Measurements from ENCODE around the gene RRP1. TPM values are rescaled to one million over a fixed set of nuclear protein-coding genes. Genes with fewer than 3 reads are reported as not detected.

Gene RRP1
- total RNA-seq, 2 experiments from 2014 or later, result 42.7 to 47.8 TPM

DNA sequence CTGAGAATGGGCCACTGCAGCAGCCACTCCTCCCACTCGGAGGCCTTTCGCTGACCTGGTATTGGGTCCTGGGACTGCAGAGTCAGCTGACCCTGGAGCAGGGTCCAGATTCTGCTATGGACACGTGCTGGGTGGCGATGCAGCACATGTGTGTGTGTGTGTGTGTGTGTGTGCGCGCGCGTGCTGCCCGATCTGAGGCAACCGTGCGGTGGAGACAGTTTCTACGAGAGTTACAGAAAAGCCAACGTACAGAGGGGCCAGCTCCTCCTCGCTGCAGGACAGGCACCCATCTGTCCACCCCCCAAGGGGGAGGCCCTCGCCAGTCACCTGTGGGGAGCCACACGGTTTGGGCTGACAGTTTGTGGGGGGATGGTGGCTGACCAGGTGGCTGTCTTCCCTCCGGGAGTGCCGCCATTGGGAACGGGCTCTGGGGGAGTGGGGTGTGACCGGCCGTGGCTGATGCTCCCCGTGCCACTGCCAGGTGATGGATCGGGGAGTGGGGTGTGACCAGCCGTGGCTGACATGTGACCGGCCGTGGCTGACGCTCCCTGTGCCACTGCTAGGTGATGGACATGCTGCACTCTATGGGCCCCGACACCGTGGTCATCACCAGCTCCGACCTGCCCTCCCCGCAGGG is 37.3 kb upstream of the RRP1 start:
- CTCF ChIA-PET, result no interaction called here
- no peaks in the 10 kb centered on the region for H3K4me1 Mint-ChIP-seq (ENCODE audit: low read depth)
- H3K27ac Mint-ChIP-seq, result no peak overlapping the region
- intact Hi-C loops (cut with micrococcal nuclease), result no loop called here
- H3K4me3 Mint-ChIP-seq, result no peak overlapping the region
- H3K27me3 Mint-ChIP-seq, result no peaks in the 10 kb centered on the region
- peaks cover 30% of the 10 kb centered on the region for H3K36me3 Mint-ChIP-seq
- POLR2A ChIA-PET, result no interaction called here
- H3K9me3 Mint-ChIP-seq, result no peaks in the 10 kb centered on the region
- DNase-seq, result no peak

DNA sequence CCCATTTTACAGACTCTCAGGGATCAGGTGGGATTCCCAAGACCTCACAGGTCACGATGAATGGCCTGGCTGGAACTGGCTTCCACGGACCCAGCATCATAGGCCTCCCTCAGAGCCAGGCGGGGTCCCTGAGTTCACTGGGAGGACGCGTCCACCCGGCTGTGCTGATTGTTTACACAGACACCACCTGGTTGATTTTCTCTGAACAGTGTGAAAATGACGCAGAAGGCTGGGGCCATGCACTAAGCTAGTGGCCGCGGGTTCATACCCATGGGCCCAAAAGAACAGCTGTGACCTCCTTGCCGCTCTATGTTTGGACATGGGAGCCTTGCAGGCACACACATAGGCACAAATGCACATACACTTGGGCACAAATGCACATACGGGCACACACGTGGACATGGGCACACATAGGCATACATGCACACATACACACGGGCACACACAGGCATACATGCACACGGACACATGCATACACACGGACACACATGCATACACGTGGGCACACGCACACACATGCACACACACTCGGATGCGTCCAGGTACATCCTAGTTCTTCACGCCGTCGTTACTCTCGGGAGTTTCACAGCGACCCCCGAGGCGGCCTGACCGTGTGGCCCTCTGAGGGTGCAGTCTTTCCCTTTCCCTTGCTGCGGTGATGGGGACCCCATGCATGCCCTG is 36.5 kb upstream of the RRP1 start:
- Mint-ChIP-seq H3K36me3 (peaks cover 23% of the 10 kb centered on the region), H3K9me3 (no peaks in the 10 kb centered on the region), H3K4me3 (no peak overlapping the region), H3K4me1 (ENCODE audit: low read depth) (no peaks in the 10 kb centered on the region), H3K27ac (no peak overlapping the region), H3K27me3 (no peaks in the 10 kb centered on the region)
- CTCF ChIA-PET, result no interaction called here
- intact Hi-C loops (cut with micrococcal nuclease), result no loop called here
- DNase-seq, result no peak
- POLR2A ChIA-PET, result no interaction called here

DNA sequence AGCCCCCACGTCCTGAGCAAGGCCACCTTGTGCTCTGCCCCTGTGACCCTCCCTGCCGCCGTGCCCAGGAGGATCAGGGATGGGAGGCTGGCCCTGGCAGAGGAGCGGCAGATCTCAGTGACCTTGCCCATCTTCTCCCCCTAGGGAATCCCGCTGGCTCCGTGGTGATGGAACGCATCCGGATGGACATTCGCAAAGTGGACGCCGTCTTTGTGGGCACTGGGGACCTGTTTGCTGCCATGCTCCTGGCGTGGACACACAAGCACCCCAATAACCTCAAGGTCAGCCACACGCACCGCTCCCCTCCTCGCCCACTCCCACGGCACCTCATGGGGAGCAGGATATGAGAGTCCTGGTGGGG is 36.0 kb upstream of the RRP1 start:
- Mint-ChIP-seq H3K27ac (no peak overlapping the region), H3K4me1 (ENCODE audit: low read depth) (no peaks in the 10 kb centered on the region), H3K27me3 (no peaks in the 10 kb centered on the region), H3K4me3 (no peak overlapping the region), H3K36me3 (peaks cover 23% of the 10 kb centered on the region), H3K9me3 (no peaks in the 10 kb centered on the region)
- CTCF ChIA-PET, result no interaction called here
- no peak for DNase-seq
- POLR2A ChIA-PET, result no interaction called here
- intact Hi-C loops (cut with micrococcal nuclease), result no loop called here

DNA sequence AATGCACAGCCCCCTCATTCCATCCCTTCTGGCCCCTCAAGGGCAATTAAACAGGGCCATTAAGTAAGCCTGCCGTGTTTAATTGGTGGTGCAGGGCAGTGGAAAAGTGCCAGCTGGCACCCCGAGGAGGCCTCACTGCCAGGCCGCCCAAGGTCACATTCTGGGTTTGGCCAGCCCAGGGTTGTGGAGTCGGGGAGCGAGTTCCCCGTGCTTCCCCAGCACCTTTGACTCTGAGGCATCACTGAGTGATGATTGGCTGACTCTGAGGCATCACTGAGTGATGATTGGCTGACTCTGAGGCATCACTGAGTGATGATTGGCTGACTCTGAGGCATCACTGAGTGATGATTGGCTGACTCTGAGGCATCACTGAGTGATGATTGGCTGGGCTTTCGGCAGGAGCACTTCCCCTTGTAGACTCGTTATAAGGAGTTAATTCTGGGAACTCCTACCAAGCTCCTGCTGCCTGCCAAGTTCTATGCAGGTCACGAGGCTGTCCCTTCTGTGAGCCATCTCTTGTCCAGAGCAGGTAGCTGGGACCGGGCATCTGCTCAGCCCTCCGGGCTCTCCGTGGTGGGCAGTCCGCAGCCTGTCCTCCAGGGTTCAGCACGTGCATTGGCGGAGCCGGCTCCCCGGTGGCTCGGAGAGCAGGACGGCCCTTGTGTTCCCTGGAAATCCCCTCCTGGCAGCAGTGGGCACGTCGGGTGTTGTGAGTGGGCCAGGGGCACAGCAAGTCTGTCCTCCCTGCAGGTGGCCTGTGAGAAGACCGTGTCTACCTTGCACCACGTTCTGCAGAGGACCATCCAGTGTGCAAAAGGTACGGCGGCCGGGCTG is 34.2 kb upstream of the RRP1 start:
- POLR2A ChIA-PET, result no interaction called here
- H3K27ac Mint-ChIP-seq, result no peak overlapping the region

DNA sequence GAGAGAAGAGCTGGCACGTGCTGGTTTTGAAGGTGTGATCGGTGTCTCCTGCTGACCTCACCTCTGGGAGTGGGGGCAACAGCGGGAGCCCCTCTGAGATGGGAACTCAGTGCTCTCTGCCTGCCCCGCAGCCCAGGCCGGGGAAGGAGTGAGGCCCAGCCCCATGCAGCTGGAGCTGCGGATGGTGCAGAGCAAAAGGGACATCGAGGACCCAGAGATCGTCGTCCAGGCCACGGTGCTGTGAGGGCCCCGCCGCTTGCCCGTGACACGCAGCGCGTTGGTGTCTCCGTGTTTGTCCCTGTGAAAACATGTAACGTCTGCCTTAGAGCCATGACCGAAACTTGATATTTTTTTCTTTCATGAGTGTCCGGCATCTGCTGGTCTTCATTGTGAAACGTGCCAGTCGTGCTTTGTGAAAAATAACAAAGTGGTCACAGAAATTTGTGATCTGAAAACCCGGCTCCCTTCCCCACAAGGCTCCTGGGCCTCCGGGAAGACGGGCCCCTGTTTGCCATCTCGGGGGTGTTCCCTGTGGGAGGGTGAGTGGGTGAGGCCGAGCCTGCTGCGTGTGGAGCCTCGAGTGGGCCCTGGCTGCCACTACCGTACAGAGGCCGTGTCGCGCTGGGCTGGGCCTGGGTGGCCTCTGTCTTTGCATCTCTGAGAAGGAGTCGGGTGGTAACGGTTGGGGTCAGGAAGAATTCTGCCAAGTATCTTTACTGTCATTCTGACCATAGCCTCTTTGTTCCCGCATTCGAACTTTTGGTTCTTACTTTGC is 33.4 kb upstream of the RRP1 start:
- intact Hi-C loops (cut with micrococcal nuclease), result no loop called here
- Mint-ChIP-seq H3K4me3 (no peak overlapping the region), H3K36me3 (peaks cover 19% of the 10 kb centered on the region), H3K27ac (no peak overlapping the region), H3K9me3 (no peaks in the 10 kb centered on the region), H3K4me1 (ENCODE audit: low read depth) (no peaks in the 10 kb centered on the region), H3K27me3 (no peaks in the 10 kb centered on the region)
- DNase-seq, result no peak
- ChIA-PET POLR2A (no interaction called here), CTCF (no interaction called here)

More for the DNA sequence above, 34.2 kb upstream of the RRP1 start:
- H3K4me3 Mint-ChIP-seq, result no peak overlapping the region
- H3K36me3 Mint-ChIP-seq, result peaks cover 23% of the 10 kb centered on the region
- H3K27me3 Mint-ChIP-seq, result no peaks in the 10 kb centered on the region
- H3K4me1 Mint-ChIP-seq (ENCODE audit: low read depth), result no peaks in the 10 kb centered on the region
- DNase-seq, result no peak
- CTCF ChIA-PET, result no interaction called here
- intact Hi-C loops (cut with micrococcal nuclease), result no loop called here
- H3K9me3 Mint-ChIP-seq, result no peaks in the 10 kb centered on the region

DNA sequence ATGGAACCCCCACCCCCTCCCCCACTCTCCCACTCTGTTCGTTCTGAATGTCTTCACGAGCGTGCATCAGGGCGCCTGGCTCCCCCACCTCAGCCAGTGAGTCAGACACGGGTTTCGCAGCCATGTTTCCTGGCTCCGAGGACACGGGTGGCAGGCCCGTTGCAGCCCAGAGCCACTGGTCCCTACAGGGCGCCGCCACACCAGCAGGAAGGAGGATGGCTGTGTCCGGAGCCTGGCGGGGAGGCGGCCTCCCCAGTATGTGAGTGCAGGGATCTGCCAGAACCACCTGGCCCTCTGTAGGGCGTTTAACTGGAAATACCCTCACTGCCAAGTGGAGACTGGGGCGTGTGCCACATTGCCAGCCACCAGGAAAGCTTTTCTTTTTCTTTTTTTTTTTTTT is 31.8 kb upstream of the RRP1 start:
- intact Hi-C loops (cut with micrococcal nuclease), result no loop called here
- no peaks in the 10 kb centered on the region for H3K4me1 Mint-ChIP-seq (ENCODE audit: low read depth)
- no peak overlapping the region for H3K4me3 Mint-ChIP-seq
- POLR2A ChIA-PET, result no interaction called here
- H3K9me3 Mint-ChIP-seq, result no peaks in the 10 kb centered on the region
- no peaks in the 10 kb centered on the region for H3K27me3 Mint-ChIP-seq
- CTCF ChIA-PET, result no interaction called here
- DNase-seq, result no peak
- no peak overlapping the region for H3K27ac Mint-ChIP-seq
- peaks cover 19% of the 10 kb centered on the region for H3K36me3 Mint-ChIP-seq

DNA sequence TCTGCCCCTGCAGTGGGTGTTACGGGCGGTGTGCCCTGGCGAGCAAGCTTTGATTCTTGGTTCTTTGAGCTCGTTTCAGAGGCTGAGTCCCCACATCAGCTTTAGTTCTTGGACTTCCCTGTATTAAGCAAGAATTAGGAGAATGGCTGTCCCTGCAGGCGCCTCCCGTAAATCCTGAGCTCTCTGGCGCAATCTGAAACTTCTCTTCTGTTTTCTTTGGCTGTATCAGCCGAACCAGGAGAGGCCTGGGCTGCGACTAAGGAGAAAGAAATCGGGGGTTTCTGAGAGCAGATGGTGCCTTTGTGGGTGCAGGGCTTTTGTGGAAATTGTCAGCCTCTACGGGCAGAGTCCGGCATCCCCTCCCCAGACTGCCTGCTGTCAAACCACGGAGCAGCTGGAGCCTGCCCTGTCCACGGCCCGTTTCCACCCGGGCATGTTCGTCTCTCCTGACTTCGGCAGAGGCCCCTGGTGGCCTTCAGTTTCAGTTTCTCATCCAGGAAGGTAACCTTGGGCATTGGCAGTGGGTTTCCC is 31.2 kb upstream of the RRP1 start:
- peaks cover 17% of the 10 kb centered on the region for H3K36me3 Mint-ChIP-seq
- H3K27me3 Mint-ChIP-seq, result no peaks in the 10 kb centered on the region
- no peak overlapping the region for H3K4me3 Mint-ChIP-seq
- no peak for DNase-seq
- no peak overlapping the region for H3K27ac Mint-ChIP-seq
- CTCF ChIA-PET, result no interaction called here
- H3K9me3 Mint-ChIP-seq, result no peaks in the 10 kb centered on the region
- H3K4me1 Mint-ChIP-seq (ENCODE audit: low read depth), result no peaks in the 10 kb centered on the region
- intact Hi-C loops (cut with micrococcal nuclease), result no loop called here
- POLR2A ChIA-PET, result no interaction called here

DNA sequence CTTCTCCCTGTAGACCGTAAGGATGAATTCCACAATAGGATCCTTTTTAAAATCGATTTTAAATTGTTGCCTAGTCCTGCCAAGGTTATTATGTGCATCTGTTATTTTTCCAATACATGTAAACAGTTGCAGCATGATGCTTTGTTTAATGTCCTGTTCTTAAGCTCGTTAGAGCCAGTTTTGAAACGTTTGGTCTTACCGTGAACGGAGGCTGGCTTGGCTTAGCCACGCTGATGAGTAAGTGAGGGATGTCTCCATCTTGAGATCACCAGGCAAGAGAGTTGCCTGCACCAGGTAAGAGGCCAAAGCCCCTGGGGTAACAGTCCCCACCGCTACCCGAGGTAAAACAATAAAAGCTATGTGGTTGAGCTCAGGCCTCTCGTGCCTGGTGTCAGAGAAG is 30.6 kb upstream of the RRP1 start:
- CTCF ChIA-PET, result interaction anchor here (0.6 kb wide), 1 partner anchor 30 kb away, joined by 3 read pairs; no protein-coding TSS in a partner anchor
- intact Hi-C loops (cut with micrococcal nuclease), result no loop called here
- H3K36me3 Mint-ChIP-seq, result peaks cover 16% of the 10 kb centered on the region

DNA sequence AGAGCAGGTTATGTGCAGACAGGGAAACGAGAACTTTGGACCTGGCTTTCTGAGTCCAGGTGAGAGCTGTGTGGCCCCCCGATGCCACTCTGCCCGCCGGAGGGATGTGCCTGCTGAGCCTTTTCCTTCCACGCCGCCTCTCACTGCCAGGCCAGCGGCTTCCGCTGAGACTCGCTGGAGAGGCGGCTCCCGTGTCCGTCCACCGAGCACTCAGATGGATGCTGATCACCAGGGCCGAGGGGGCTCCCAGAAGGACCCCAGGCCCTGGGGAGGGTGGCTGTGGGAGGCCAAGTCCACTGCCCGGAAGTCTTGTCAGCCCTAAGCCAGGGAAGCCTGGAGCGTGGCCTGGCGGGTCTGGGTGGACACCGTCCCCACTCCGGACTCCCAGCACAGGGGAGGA is 29.7 kb upstream of the RRP1 start:
- intact Hi-C loops (cut with micrococcal nuclease), result no loop called here

More for the DNA sequence above, 30.6 kb upstream of the RRP1 start:
- Mint-ChIP-seq H3K9me3 (no peaks in the 10 kb centered on the region), H3K4me3 (no peak overlapping the region), H3K4me1 (ENCODE audit: low read depth) (no peaks in the 10 kb centered on the region), H3K27ac (no peak overlapping the region), H3K27me3 (no peaks in the 10 kb centered on the region)
- POLR2A ChIA-PET, result no interaction called here
- no peak for DNase-seq

DNA sequence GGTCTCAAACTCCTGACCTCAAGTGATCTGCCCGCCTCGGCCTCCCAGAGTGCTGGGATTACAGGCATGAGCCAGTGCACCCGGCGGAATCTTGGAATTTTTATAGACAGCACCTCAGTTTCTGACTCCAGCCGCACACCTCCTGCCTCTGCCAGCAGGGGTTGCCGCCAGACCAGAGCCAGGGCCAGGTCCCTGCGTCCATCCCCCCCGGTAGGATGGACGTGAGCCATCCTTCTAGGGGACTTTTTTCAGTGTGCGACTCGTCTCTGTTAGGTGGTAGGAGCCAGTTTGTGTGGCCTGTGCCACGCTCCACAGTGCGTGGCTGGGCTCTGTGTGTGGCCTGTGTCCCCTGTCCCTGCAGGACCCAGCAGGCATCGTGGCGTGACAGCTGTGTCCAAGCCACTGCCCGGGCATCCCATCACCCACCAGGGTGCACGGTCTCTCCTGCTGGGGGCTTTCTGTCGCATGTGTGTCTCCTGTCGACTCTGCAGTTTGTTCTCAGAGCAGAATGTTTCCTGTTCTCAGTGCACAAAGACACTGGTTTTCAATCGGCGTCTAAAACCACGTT is 28.9 kb upstream of the RRP1 start:
- H3K27me3 Mint-ChIP-seq, result no peaks in the 10 kb centered on the region
- no peaks in the 10 kb centered on the region for H3K4me1 Mint-ChIP-seq (ENCODE audit: low read depth)
- CTCF ChIA-PET, result no interaction called here
- POLR2A ChIA-PET, result no interaction called here
- H3K9me3 Mint-ChIP-seq, result no peaks in the 10 kb centered on the region
- intact Hi-C loops (cut with micrococcal nuclease), result no loop called here
- no peak overlapping the region for H3K4me3 Mint-ChIP-seq
- no peak for DNase-seq
- peaks cover 10% of the 10 kb centered on the region for H3K36me3 Mint-ChIP-seq
- no peak overlapping the region for H3K27ac Mint-ChIP-seq

More for the DNA sequence above, 29.7 kb upstream of the RRP1 start:
- Mint-ChIP-seq H3K27me3 (no peaks in the 10 kb centered on the region), H3K36me3 (peaks cover 11% of the 10 kb centered on the region), H3K4me1 (ENCODE audit: low read depth) (no peaks in the 10 kb centered on the region), H3K9me3 (no peaks in the 10 kb centered on the region), H3K4me3 (no peak overlapping the region), H3K27ac (no peak overlapping the region)
- DNase-seq, result no peak
- CTCF ChIA-PET, result no interaction called here
- POLR2A ChIA-PET, result no interaction called here

DNA sequence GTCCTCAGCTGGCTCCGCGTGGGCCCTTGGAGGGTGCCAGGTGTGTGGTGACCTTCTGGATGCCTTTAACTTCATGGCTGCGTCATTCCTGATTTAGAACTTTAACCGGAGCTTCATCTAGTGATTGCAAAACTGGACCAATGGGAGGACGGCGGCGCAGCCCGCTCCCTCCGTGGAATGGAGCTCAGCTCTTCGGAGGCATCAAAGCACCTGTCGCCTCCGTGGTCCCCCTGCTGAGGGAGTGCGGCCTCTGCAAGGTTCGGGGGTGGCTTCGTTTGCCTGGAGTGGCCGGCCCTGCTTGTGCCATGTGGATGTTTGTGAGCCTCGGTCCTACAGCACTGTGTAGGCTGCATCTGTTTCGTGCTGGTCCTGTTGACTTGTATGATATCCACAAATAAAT is 27.5 kb upstream of the RRP1 start:
- Mint-ChIP-seq H3K36me3 (peaks cover 3% of the 10 kb centered on the region), H3K4me1 (ENCODE audit: low read depth) (no peaks in the 10 kb centered on the region), H3K27ac (no peak overlapping the region), H3K4me3 (no peak overlapping the region), H3K27me3 (no peaks in the 10 kb centered on the region), H3K9me3 (no peaks in the 10 kb centered on the region)
- intact Hi-C loops (cut with micrococcal nuclease), result no loop called here
- ChIA-PET CTCF (no interaction called here), POLR2A (interaction anchor here (1.0 kb wide), 1 partner anchor 9 kb away, joined by 3 read pairs; no protein-coding TSS in a partner anchor)
- no peak for DNase-seq

Measured in activated CD4-positive, alpha-beta memory T cell treated with anti-CD3 and anti-CD28 coated beads for 36 hours (primary cell).